Measurements from ENCODE around the gene PLEKHN1.
"Not testable (repeated sequence)": the region's sequence is repeated elsewhere in the genome, so short reads cannot be mapped to it uniquely, and the experiment has no call there.

The PLEKHN1 gene

DNA sequence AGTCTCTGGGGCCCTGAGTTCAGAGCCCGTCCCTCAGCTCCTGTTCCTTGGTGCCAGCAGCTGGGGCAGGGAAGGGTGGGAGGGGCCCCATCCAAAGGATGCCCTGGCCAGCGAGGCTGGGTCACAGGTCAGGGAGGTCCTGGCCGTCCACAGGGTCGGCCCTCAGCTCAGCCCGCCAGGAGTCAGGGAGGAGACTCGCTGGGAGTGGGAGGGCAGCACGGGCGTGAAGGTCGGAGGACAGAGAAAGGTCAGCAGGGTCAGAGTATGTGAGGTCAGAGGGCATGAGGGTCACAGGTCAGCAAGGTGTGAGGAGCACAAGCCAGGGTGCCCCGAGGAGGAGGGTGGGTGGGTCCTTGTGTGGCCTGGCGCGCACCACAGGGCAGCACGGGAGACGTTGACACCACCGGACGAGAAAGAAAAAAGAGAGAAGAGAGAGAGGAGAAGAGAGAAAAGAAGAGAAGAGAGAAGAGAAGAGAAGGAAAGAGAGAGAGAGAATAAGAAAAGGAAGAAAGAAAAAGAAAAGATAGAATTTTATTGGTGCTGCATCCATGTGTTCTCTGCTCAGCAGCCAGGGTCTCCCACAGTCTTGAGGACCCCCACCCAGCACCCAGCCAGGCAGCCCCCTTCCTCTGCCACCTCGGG is 8.5 kb downstream of the PLEKHN1 start:
- DNase-seq (ENCODE audit: low read depth), result no peak
- H3K4me3 ChIP-seq (ENCODE audit: low read depth, low read length), result no peak overlapping the region
- no peak for TF ChIP-seq CTCF (IDR thresholded peaks at IDR 0.05; ENCODE audit: control insufficient read depth, extremely low read depth, insufficient read depth)

GRCh38 chr1:975365-975764 is 9.1 kb downstream of the PLEKHN1 start:
- TF ChIP-seq CTCF (IDR thresholded peaks at IDR 0.05; ENCODE audit: control insufficient read depth, extremely low read depth, insufficient read depth), result no peak
- DNase-seq (ENCODE audit: low read depth), result no peak
- H3K4me3 ChIP-seq (ENCODE audit: low read depth, low read length), result peak overlapping the region; percentile 55

DNA sequence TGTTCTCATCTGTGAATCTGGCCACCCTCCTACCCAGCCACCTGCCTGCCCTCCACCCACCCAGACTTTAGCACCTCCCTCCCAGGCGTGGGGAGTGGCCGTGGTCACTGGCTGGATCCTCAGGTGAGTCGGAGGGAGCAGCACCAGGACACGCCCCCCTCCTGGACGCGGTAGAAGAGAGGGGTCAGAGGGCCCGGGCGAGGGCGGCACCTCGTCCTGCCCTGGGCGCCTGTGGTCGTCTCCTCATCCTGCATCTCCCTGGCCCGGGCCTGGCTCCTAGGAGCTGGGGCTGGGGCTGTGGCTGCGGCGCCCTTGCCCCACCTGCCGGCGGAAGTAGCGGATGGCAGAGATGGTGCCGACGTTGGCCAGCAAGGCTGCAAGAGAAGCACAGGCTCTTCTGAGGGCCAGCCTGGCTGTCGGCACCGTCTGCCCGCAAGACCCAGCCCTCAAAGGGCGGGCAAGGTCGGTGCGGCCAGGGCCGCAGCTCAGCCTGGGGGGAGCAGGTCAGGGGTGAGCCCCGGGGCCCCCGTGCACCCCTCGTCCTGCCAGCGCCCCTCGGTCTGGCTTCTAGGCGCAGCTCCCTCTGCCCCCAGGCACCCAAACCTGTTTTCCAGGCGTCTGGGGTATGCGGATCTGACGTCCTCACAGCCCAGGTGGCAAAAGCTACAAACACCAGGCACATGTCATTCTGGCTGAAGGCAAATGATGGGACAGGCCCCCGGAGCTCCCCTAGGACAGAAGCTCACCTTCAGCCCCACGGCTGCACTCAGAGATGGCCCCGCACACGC is 9.8 kb downstream of the PLEKHN1 start:
- TF ChIP-seq CTCF (IDR thresholded peaks at IDR 0.05; ENCODE audit: control insufficient read depth, extremely low read depth, insufficient read depth), result peak; percentile 65
- peak; percentile 45 for DNase-seq (ENCODE audit: low read depth)
- peak overlapping the region; percentile 55 for H3K4me3 ChIP-seq (ENCODE audit: low read depth, low read length)

DNA sequence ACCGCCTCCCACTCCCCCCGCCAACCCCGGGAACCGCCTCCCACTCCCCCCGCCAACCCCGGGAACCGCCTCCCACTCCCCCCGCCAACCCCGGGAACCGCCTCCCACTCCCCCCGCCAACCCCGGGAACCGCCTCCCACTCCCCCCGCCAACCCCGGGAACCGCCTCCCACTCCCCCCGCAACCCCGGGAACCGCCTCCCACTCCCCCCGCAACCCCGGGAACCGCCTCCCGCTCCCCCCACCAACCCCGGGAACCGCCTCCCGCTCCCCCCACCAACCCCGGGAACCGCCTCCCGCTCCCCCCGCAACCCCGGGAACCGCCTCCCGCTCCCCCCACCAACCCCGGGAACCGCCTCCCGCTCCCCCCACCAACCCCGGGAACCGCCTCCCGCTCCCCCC is 10.5 kb downstream of the PLEKHN1 start:
- not testable (repeated sequence) for H3K4me3 ChIP-seq (ENCODE audit: low read depth, low read length)

DNA sequence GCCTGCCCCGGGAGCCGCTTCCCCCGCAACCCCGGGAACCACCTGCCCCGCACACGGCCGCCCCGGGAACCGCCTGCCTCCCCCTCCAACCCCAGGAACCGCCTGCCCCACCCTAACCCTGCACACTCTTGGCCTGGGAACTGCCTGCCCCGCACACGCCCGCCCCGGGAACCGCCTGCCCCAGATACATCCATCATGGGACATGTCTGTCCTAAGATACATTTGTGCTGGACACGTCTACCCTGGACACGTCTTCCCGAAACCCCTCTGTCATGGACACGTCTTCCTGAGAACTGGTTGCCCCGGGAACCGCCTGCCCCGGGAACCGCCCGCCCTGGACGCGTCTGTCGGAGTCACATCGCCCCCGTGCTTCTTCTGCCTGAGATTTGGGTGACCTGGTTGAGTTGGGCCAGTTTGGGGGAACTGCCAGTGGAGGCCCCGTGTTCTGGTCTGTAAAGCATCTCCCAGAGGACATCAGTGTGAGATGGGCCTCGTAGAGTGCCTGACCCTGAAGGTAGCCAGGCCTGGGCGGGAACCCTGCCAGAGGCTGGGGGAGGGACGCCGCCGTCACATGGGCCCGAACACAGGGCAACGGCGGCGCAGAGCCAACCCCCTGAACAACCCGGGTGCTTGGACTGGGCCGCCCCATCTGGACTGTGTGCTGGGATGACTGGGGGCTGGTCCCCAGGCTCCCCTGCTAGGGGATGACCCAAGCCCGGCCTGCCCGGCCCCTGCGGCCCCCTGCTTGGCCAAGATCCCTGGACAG is 12.0 kb downstream of the PLEKHN1 start:
- H3K4me3 ChIP-seq (ENCODE audit: low read depth, low read length), result no peak overlapping the region
- no peak for TF ChIP-seq CTCF (IDR thresholded peaks at IDR 0.05; ENCODE audit: control insufficient read depth, extremely low read depth, insufficient read depth)
- DNase-seq (ENCODE audit: low read depth), result no peak

More for the DNA sequence above, 10.5 kb downstream of the PLEKHN1 start:
- DNase-seq (ENCODE audit: low read depth), result not testable (repeated sequence)

- no peak for DNase-seq (ENCODE audit: low read depth)
- H3K4me3 ChIP-seq (ENCODE audit: low read depth, low read length), result no peak overlapping the region
- no peak for TF ChIP-seq CTCF (IDR thresholded peaks at IDR 0.05; ENCODE audit: control insufficient read depth, extremely low read depth, insufficient read depth)
Observed at GRCh38 chr1:978835-979743, 12.8 kb downstream of the PLEKHN1 start.
